Transverse colon (tissue), 4 donors: ENCODE measurements around the gene PTH2.

Source experiments
- POLR2A ChIP-seq: fragments of 450-650 bp; IDR thresholded peaks from one replicate; pipeline ENCODE4 v1.6.1; 2016; ENCODE audit warnings: antibody characterized with exemption, mild to moderate bottlenecking, moderate library complexity
- POLR2AphosphoS5 ChIP-seq, 3 donors: sonication (generic); formaldehyde crosslinking; IDR thresholded peaks; one replicate each; pipeline ENCODE4 v1.6.1; 2016; ENCODE audit warnings: antibody characterized with exemption in 3 of 3
- TF ChIP-seq, protein P1 (sequence below), 5 experiments: fragments of 200-600 bp in 3 of 5; fragments of 450-650 bp in 2 of 5; sonication (generic) in 3 of 5; IDR thresholded peaks; 1 replicate in 2 of 5; 2 replicates in 3 of 5; pipeline ENCODE4 v1.5.1; 2016 to 2017; ENCODE audit warnings: antibody characterized with exemption in 5 of 5, inconsistent platforms in 3 of 5, mild to moderate bottlenecking in 2 of 5, moderate library complexity in 1 of 5

DNA sequence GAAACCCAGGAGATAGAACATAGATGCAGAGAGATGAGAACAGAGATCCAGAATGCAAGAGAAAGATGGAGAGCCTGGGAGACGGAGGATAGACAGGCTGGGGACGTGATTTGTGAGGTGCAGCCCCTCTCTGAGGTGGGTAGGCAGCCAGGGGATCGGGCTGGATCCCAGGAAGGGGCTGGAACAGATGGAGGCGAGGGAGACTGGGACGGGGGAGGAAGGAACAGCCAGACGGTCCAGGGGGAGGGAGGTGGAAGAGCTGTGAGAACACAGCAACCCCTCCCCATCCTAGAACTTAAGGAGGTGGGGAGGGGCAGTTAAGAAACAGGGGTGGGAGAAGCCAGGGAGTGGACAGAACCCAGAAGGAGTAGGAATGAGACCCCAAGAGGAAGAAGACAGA is 15.0 kb upstream of the PTH2 start:
- TF ChIP-seq POLR2AphosphoS5 (IDR thresholded peaks at IDR 0.05) (no peak), POLR2A (no peak)
- TF ChIP-seq, protein P1, sequence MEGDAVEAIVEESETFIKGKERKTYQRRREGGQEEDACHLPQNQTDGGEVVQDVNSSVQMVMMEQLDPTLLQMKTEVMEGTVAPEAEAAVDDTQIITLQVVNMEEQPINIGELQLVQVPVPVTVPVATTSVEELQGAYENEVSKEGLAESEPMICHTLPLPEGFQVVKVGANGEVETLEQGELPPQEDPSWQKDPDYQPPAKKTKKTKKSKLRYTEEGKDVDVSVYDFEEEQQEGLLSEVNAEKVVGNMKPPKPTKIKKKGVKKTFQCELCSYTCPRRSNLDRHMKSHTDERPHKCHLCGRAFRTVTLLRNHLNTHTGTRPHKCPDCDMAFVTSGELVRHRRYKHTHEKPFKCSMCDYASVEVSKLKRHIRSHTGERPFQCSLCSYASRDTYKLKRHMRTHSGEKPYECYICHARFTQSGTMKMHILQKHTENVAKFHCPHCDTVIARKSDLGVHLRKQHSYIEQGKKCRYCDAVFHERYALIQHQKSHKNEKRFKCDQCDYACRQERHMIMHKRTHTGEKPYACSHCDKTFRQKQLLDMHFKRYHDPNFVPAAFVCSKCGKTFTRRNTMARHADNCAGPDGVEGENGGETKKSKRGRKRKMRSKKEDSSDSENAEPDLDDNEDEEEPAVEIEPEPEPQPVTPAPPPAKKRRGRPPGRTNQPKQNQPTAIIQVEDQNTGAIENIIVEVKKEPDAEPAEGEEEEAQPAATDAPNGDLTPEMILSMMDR (IDR thresholded peaks at IDR 0.05): no peak
